IgD-negative memory B cell (primary cell): ENCODE measurements around the gene RSL24D1. TPM values are rescaled to one million over a fixed set of nuclear protein-coding genes. Genes with fewer than 3 reads are reported as not detected.
A peak's percentile ranks its signal among the peaks of the same experiment; 100 is the strongest.

ENCODE experiments used
- H3K27ac Mint-ChIP-seq, 3 donors: one replicate each; pipeline ENCODE4 v1.8.0; 2020 to 2022; ENCODE audit warnings: mild to moderate bottlenecking in 3 of 3, mixed read lengths in 3 of 3, moderate library complexity in 1 of 3
- H3K27me3 Mint-ChIP-seq: one replicate; pipeline ENCODE4 v1.8.0; 2021; ENCODE audit warnings: mixed read lengths
- H3K36me3 Mint-ChIP-seq: one replicate; pipeline ENCODE4 v1.8.0; 2020; ENCODE audit warnings: mild to moderate bottlenecking, mixed read lengths
- H3K4me1 Mint-ChIP-seq, 3 donors: one replicate each; pipeline ENCODE4 v1.8.0; 2020 to 2022; ENCODE audit warnings: mixed read lengths in 3 of 3, mild to moderate bottlenecking in 1 of 3
- H3K4me3 Mint-ChIP-seq, 4 donors: one replicate each; pipeline ENCODE4 v1.8.0; 2020 to 2022; ENCODE audit warnings: mild to moderate bottlenecking in 4 of 4, mixed read lengths in 4 of 4, moderate library complexity in 3 of 4
- H3K9me3 Mint-ChIP-seq, 3 donors: one replicate each; pipeline ENCODE4 v1.8.0; 2020 to 2021; ENCODE audit warnings: mixed read lengths in 3 of 3, mild to moderate bottlenecking in 1 of 3
- polyA plus RNA-seq: library from polyadenylated mRNA; unstranded; fragments of 300-500 nt; fragmentation: Illumina TruSeq; gene quantifications from one replicate; pipeline ENCODE4 v1.2.3, GENCODE V29; 2021

The RSL24D1 gene
- polyA plus RNA-seq, 1 donor from 2014 or later: 93.3 TPM

DNA sequence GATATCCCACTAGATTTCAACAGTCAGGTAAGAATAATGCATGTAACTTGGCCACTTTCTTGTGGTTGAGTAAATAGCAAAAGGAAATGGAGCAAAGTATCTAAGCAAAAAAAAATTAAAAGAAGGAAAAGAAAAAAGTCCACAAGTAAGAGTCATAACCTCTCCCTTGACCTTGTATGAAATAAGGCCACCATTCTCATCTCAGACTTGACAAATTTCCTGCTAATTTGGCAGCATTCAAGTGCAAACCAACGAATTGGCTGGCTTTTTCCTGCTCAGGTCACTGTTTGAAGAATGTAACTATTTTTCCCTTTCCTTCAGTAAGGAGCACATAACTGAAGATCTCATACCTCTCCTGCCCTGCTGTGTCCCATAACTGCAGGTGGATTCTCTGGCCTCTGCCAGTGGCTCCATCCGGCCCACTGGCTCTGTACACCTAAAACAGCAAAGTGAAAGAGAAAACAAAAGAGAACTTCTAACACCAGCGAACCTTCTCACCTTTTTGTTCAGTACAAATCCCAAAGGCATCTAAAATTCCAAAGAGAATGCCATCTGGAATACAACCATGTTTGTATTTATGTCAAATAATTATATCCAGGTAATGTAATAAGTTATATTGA lies 33.4 kb upstream of the RSL24D1 start:
- peaks cover 5% of the 10 kb centered on the region for H3K36me3 Mint-ChIP-seq
- peaks cover 1 to 4% (median 4%) of the 10 kb centered on the region in 3 donors for H3K4me1 Mint-ChIP-seq
- H3K27me3 Mint-ChIP-seq: no peaks in the 10 kb centered on the region
- peak overlapping the region in 1 of 4 donors; percentile 79 for H3K4me3 Mint-ChIP-seq
- no peaks in the 10 kb centered on the region for H3K9me3 Mint-ChIP-seq
- no peak overlapping the region for H3K27ac Mint-ChIP-seq

DNA sequence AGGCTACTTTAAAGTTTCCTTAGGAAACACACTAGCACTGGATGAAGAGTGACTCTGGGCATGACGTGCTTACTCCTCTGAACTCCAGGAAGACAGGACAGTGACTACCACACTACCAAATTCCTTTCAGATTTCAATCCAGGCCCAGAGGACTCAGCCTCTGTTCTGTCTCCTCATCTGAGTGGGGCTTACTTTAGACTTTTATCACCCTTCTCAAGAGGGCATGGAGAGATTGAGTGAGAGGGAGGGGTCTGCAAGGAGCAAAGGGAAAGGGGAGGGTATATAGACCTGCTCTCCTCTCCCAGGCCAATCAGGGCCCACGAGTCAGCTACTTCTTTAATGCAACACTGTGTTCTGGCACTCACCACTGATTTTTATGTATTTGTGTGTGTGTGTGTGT lies 29.4 kb upstream of the RSL24D1 start:
- peaks cover 27 to 38% (median 29%) of the 10 kb centered on the region in 3 donors for H3K4me1 Mint-ChIP-seq
- H3K27ac Mint-ChIP-seq: no peak overlapping the region
- H3K36me3 Mint-ChIP-seq: peaks cover 5% of the 10 kb centered on the region
- no peak overlapping the region for H3K4me3 Mint-ChIP-seq
- H3K27me3 Mint-ChIP-seq: peaks cover 1% of the 10 kb centered on the region
- H3K9me3 Mint-ChIP-seq: no peaks in the 10 kb centered on the region

DNA sequence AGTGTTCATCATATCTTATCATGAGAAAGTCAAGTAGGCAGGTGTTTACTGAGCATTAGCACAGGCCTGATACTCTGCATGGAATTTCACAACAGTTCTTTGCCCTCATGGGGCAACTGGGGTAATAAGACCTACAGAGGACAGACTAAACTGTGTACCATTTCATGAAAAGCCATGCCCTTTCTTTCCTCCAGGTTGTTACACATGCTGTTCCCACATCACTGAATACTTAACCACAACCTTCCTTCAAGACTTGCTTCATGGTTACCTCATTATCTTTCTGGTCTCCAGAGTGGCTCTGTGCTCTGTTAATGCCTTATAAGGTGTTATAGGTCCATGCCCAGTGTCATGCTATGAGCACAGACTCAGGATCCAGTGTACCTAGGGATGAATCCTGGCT lies 28.2 kb upstream of the RSL24D1 start:
- Mint-ChIP-seq H3K36me3 (peaks cover 2% of the 10 kb centered on the region), H3K27me3 (peaks cover 1% of the 10 kb centered on the region), H3K27ac (peak overlapping the region in 1 of 3 donors; percentile 86), H3K4me3 (peak overlapping the region in 2 of 4 donors; percentile 33 to 63), H3K4me1 (peaks cover 26 to 38% (median 32%) of the 10 kb centered on the region in 3 donors), H3K9me3 (no peaks in the 10 kb centered on the region)

DNA sequence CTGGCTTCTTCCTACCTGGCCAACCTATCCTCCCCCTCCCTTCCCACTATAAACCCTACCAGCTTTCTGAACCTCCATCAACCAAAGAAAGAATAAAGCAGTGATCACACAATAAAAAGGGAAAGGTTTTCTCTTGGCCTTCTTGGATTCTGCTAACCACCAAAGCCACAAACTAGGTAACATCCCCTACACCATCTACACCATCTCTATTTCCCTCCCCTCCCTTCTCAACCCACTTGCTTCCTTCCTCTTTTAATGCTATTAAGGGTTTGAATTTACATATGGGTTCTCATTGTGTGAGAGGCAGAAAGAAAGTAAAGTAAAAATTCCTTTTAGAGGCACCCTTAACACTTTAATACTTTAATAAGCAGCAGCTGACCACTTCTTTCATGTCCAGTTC lies 25.8 kb upstream of the RSL24D1 start:
- H3K9me3 Mint-ChIP-seq: no peaks in the 10 kb centered on the region
- H3K4me3 Mint-ChIP-seq: peak overlapping the region in 3 of 4 donors; percentile 59 to 84 (median 66)
- H3K4me1 Mint-ChIP-seq: peaks cover 26 to 39% (median 38%) of the 10 kb centered on the region in 3 donors
- peaks cover 1% of the 10 kb centered on the region for H3K27me3 Mint-ChIP-seq
- H3K36me3 Mint-ChIP-seq: peaks cover 2% of the 10 kb centered on the region
- H3K27ac Mint-ChIP-seq: peak overlapping the region in 2 of 3 donors; percentile 0 to 47

DNA sequence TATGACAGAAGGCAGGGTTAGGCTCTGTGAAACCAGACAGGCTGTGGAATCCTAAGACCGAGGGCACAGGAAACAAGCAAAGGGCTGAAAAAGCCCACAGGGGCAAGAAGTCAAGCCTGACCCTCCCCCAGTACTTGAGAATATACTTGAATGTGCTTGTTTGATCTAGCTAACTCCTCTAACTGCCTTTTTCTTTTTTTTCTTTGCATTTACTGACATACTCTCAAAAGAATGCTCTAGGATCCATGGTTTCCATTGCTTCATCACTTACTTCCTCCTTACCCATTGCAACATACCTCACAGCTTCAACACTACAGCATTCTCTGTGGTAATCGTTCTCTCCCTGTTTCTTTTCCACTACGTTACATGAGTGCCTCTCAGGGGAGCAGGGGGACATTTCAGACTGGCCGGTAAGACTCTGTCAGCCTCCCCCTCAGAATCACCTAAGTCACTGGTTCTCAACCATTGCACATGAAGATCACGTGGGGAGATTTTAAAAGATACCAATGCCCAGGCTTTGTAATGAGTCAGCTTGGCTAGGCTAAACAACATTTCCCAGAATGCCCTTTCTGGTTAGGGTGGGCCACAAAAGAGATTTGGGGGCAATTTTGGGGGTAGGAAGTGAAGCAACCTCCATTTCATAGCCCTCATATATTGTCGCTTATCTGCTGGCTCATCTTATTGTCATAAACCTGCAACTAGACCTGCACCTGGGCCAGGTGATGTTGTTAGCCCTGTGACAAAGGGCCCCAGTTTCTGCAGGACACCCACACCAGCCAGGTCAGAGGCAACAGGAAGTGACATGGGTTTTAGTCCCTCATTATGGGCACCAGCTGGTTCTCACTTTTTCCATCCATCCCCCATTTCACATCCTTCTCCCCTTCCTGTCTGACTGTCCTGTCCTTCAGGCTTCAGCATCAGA lies 24.6 kb upstream of the RSL24D1 start:
- H3K27ac Mint-ChIP-seq: no peak overlapping the region
- peaks cover 2% of the 10 kb centered on the region for H3K36me3 Mint-ChIP-seq
- H3K27me3 Mint-ChIP-seq: peaks cover 1% of the 10 kb centered on the region
- H3K4me1 Mint-ChIP-seq: peaks cover 27 to 39% (median 38%) of the 10 kb centered on the region in 3 donors
- H3K4me3 Mint-ChIP-seq: peak overlapping the region in 2 of 4 donors; percentile 66 to 84
- H3K9me3 Mint-ChIP-seq: no peaks in the 10 kb centered on the region

DNA sequence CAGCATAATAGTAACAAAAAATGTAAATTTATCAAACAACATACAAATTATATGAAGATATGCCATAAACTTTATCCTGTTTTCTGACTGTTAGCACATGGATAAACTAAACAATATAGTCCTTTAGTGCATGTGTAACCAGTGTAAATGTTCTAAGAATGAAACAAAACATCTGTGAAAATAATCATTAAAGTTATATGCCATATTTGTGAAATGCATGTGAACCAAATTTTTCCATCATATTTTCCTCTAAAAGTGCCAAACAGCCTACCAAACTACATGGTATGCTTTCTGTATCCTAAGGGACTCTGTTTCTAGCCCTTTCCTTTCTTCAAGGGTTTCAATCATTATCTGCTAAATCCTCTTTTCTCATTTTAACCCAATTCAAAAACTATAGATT lies 23.9 kb upstream of the RSL24D1 start:
- Mint-ChIP-seq H3K36me3 (peaks cover 2% of the 10 kb centered on the region), H3K27me3 (peaks cover 1% of the 10 kb centered on the region), H3K27ac (no peak overlapping the region), H3K4me1 (peaks cover 27 to 39% (median 38%) of the 10 kb centered on the region in 3 donors), H3K9me3 (no peaks in the 10 kb centered on the region), H3K4me3 (peak overlapping the region in 1 of 4 donors; percentile 5)

DNA sequence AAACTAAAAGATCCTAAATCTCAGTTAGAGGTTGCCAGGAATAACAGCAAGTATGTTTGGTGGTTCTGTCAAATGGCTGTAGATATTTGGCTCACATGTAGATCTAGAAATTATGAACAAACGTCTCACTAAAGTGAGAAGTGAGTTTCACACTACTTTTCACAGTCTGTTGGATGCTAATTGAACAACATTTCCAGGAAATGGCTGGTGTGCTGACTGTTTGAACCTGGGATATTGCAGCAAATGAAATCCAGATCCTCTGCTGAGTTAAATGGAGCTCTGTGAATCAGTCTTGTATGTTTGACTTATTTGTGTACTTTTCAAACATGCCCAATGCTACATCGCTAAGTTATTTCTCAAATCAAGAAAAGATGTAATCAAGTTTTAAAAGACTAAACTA lies 21.3 kb upstream of the RSL24D1 start:
- Mint-ChIP-seq H3K36me3 (peaks cover 2% of the 10 kb centered on the region), H3K4me3 (peak overlapping the region in 1 of 4 donors; percentile 9), H3K9me3 (no peaks in the 10 kb centered on the region), H3K27me3 (peaks cover 1% of the 10 kb centered on the region), H3K27ac (no peak overlapping the region), H3K4me1 (peaks cover 23 to 26% (median 24%) of the 10 kb centered on the region in 3 donors)

DNA sequence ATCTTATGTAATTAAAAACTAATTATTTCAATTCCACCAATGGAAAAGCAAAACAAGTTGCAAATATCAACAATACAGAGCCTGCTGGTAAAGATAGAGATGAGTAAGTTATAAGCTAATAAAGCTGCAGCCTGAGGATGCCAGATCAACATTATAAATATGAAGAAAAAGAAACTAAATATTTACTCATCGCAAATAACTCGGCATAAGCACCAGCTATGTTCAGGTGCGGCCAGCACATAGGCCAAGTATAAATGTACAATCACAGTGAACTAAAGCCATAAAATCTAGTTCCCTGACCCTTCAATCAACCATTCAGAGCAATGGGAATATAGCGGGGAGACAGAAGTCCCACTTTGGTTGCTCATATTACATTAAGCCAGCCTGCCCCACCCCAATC lies 7.7 kb upstream of the RSL24D1 start:
- peaks cover 0 to 5% (median 0%) of the 10 kb centered on the region in 3 donors for H3K4me1 Mint-ChIP-seq
- peaks cover 4% of the 10 kb centered on the region for H3K36me3 Mint-ChIP-seq
- H3K9me3 Mint-ChIP-seq: no peaks in the 10 kb centered on the region
- no peaks in the 10 kb centered on the region for H3K27me3 Mint-ChIP-seq
- no peak overlapping the region for H3K27ac Mint-ChIP-seq
- H3K4me3 Mint-ChIP-seq: no peak overlapping the region

DNA sequence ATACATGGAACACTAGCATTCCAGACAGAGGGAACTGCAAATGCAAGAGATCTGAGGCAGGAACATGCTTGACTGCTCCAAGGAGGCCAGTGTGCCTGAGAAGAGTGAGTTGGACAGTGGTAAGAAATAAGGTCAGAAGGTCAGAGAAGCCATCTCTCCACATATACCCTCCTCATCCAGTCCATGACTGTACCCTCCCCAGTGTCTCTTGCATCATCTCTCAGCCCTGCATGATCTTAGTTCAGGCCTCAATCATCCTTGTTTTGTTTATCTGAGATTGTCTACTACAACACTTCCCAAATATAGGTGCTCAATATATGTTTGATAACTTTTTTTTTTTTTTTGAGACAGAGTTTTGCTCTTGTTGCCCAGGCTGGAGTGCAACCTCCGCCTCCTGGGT lies 5.5 kb upstream of the RSL24D1 start:
- peaks cover 4% of the 10 kb centered on the region for H3K36me3 Mint-ChIP-seq
- no peak overlapping the region for H3K27ac Mint-ChIP-seq
- no peaks in the 10 kb centered on the region for H3K9me3 Mint-ChIP-seq
- H3K27me3 Mint-ChIP-seq: no peaks in the 10 kb centered on the region
- H3K4me3 Mint-ChIP-seq: peak overlapping the region in 2 of 4 donors; percentile 9 to 50
- H3K4me1 Mint-ChIP-seq: peaks cover 2 to 8% (median 4%) of the 10 kb centered on the region in 3 donors

DNA sequence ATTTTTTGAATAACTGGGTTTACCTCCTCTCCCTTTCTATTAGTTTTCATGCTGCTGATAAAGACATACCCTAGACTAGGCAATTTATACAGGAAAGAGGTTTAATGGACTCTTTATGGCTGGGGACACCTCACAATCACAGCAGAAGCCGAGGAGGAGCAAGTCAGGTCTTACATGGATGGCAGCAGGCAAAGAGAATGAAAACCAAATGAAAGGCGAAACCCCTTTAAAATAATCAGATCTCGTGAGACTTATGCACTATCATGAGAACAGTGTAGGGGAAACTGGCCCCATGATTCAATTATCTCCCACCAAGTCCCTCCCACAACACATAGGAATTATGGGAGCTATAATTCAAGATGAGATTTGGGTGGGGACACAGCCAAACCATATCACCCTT lies 2.0 kb upstream of the RSL24D1 start:
- Mint-ChIP-seq H3K27me3 (no peaks in the 10 kb centered on the region), H3K27ac (peak overlapping the region in 2 of 3 donors; percentile 21 to 68), H3K36me3 (peaks cover 4% of the 10 kb centered on the region), H3K9me3 (no peaks in the 10 kb centered on the region), H3K4me1 (peaks cover 9 to 15% (median 11%) of the 10 kb centered on the region in 3 donors), H3K4me3 (peak overlapping the region in 1 of 4 donors; percentile 77)

DNA sequence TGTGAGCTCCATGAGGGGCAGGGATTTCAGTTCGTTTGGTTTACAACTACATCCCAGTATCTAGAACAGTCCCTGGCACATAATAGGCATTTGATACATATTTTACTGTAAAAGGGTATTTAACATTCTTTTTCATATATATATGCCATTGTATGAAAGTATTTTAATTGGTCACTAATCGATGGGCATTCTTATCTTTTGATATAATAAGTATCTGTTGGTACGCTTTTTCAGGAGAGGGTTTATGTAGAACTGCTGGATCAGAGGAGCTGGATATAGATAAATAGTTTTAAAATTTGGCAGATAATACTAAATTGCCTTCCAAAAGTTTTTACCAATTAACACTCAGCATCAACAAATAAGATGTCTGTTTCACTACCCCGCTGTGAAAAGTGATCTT lies 978 bp upstream of the RSL24D1 start:
- peak overlapping the region in 1 of 4 donors; percentile 77 for H3K4me3 Mint-ChIP-seq
- H3K27ac Mint-ChIP-seq: no peak overlapping the region
- H3K27me3 Mint-ChIP-seq: no peaks in the 10 kb centered on the region
- H3K4me1 Mint-ChIP-seq: peaks cover 16 to 20% (median 17%) of the 10 kb centered on the region in 3 donors
- H3K9me3 Mint-ChIP-seq: no peaks in the 10 kb centered on the region
- H3K36me3 Mint-ChIP-seq: peaks cover 4% of the 10 kb centered on the region

DNA sequence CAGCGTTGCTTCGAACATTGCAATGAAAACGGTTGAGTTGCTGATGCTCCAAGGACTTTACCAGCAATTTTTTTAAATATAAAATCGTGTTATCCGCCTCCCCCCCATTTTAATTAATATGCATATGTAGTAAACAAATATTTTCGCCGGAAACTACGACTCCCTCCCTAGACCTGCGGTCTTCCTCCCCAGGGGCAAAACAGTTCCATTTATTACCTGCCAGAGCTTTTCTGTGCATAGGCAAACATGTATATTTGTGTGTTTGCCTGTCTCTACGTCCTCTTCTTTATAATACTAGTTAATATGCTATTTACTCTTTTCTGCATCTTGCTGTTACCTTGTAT lies 593 bp upstream of the RSL24D1 start:
- Mint-ChIP-seq H3K4me1 (peaks cover 16 to 20% (median 17%) of the 10 kb centered on the region in 3 donors), H3K27ac (no peak overlapping the region), H3K36me3 (peaks cover 4% of the 10 kb centered on the region), H3K4me3 (no peak overlapping the region), H3K9me3 (no peaks in the 10 kb centered on the region), H3K27me3 (no peaks in the 10 kb centered on the region)

DNA sequence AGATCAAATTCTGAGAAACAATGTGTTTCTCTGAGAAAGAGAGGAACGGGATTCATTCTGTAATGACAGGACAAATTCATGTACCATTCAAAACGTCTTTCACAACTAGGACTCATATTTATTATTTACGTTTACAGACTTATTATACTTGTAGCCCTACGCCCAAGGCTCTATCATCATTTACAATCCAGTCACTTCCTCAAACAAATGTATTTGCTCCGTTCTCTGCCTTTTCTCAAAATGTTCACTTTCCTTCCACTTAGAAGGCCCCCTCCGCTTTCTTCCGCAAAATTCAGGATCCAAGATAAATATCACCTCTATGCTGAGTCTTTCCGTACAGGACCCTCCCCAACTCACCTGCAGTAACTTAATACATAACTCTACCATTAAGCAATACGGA lies 745 bp downstream of the RSL24D1 start:
- Mint-ChIP-seq H3K4me3 (no peak overlapping the region), H3K9me3 (no peaks in the 10 kb centered on the region), H3K36me3 (no peaks in the 10 kb centered on the region), H3K27me3 (no peaks in the 10 kb centered on the region), H3K4me1 (peaks cover 16 to 26% (median 22%) of the 10 kb centered on the region in 3 donors), H3K27ac (no peak overlapping the region)

DNA sequence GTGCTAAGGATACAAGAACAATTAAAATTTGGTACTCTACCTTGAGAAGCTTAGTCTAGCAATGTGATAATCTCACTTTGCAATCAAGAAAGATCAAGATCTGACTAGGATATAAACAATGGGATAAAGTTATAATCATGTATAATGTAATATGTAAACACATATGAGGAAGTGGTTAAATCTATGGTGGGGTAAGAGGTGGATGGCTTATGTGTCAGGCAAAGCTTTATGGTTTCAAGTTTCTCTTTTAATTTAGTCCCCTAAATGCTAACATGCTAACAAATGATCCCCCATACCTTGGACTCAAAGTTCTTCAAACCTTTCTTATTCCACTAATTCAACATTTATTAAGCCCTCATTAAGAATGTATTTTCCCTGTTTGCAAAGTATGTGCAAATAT lies 2.5 kb downstream of the RSL24D1 start:
- H3K4me3 Mint-ChIP-seq: peak overlapping the region in 1 of 4 donors; percentile 25

DNA sequence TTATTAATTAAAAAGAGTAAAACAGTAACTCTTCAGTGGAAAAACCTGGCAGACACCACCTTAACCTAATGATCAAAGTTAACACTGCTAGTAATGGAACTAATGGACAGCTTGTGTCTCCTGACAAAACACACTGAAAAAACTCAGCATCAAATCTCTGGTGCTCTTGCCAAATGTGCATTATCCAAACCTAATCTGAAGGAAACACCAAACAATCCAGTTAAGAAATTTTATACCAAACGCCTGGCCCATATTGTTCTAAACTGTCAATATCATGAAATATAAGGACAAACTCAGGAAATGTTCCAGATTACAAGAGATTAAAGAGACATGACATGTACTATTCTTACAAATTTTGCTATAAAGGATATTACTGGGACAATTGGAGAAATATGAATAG lies 10.4 kb downstream of the RSL24D1 start:
- no peaks in the 10 kb centered on the region for H3K9me3 Mint-ChIP-seq
- no peaks in the 10 kb centered on the region for H3K27me3 Mint-ChIP-seq
- peak overlapping the region in 1 of 3 donors; percentile 24 for H3K27ac Mint-ChIP-seq
- H3K4me3 Mint-ChIP-seq: no peak overlapping the region
- H3K4me1 Mint-ChIP-seq: peaks cover 13 to 20% (median 14%) of the 10 kb centered on the region in 3 donors
- H3K36me3 Mint-ChIP-seq: peaks cover 11% of the 10 kb centered on the region

More for the DNA sequence above, 2.5 kb downstream of the RSL24D1 start:
- Mint-ChIP-seq H3K9me3 (no peaks in the 10 kb centered on the region), H3K27me3 (no peaks in the 10 kb centered on the region), H3K27ac (no peak overlapping the region), H3K4me1 (peaks cover 16 to 26% (median 22%) of the 10 kb centered on the region in 3 donors), H3K36me3 (no peaks in the 10 kb centered on the region)
